Measurements from ENCODE around the gene AKNA. TPM values are rescaled to one million over a fixed set of nuclear protein-coding genes. Genes with fewer than 3 reads are reported as not detected.

Gene AKNA
- polyA plus RNA-seq, 1 donor from 2014 or later: 1.2 TPM

GRCh38 chr9:114430457-114430856 is 42.7 kb upstream of the AKNA start:
- no peak overlapping the region for H3K27ac ChIP-seq (ENCODE audit: low read length)
- no peak overlapping the region for H3K4me3 ChIP-seq (ENCODE audit: low read length)
- H3K9ac ChIP-seq (ENCODE audit: low read length): no peak overlapping the region
- no peak overlapping the region for H3K4me2 ChIP-seq (ENCODE audit: low read length)
- H3K9me2 ChIP-seq (ENCODE audit: insufficient read depth, low read length): no peaks in the 10 kb centered on the region
- no peak overlapping the region for H2AFZ ChIP-seq (ENCODE audit: low read depth, low read length)
- TF ChIP-seq MXI1 (conservative IDR thresholded peaks at IDR 0.05; ENCODE audit: poor library complexity, severe bottlenecking): no peak
- TF ChIP-seq POLR2AphosphoS5 (IDR thresholded peaks at IDR 0.05): no peak
- TF ChIP-seq EZH2 (IDR thresholded peaks at IDR 0.05; ENCODE audit: borderline replicate concordance, insufficient read depth, low read length, poor library complexity, severe bottlenecking): no peak
- no peak for TF ChIP-seq TAF1 (IDR thresholded peaks at IDR 0.05; ENCODE audit: low read depth)
- TF ChIP-seq EP300 (conservative IDR thresholded peaks at IDR 0.05; ENCODE audit: poor library complexity, severe bottlenecking): no peak
- no peak for TF ChIP-seq SMC3 (conservative IDR thresholded peaks at IDR 0.05; ENCODE audit: poor library complexity)
- TF ChIP-seq REST (IDR thresholded peaks at IDR 0.05; ENCODE audit: borderline replicate concordance): no peak
- no peak for TF ChIP-seq CTCF (IDR thresholded peaks at IDR 0.05; ENCODE audit: poor library complexity, severe bottlenecking)
- TF ChIP-seq RAD21 (conservative IDR thresholded peaks at IDR 0.05): no peak
- no peaks in the 10 kb centered on the region for H3K79me2 ChIP-seq (replicated peaks; ENCODE audit: insufficient read depth, low read length)
- no peaks in the 10 kb centered on the region for H3K27me3 ChIP-seq (ENCODE audit: insufficient read depth, low read depth, low read length)
- no peaks in the 10 kb centered on the region for H4K20me1 ChIP-seq (ENCODE audit: insufficient read depth)
- H3K9me3 ChIP-seq (ENCODE audit: low read length): no peaks in the 10 kb centered on the region
- H3K36me3 ChIP-seq (ENCODE audit: insufficient read depth, low read length): no peaks in the 10 kb centered on the region
- H3F3A ChIP-seq (ENCODE audit: insufficient read depth, low read length, poor library complexity, severe bottlenecking): no peaks in the 10 kb centered on the region

GRCh38 chr9:114429488-114429887 is 41.7 kb upstream of the AKNA start:
- Histone ChIP-seq H3F3A (ENCODE audit: insufficient read depth, low read length, poor library complexity, severe bottlenecking) (no peaks in the 10 kb centered on the region), H4K20me1 (ENCODE audit: insufficient read depth) (no peaks in the 10 kb centered on the region)

More at GRCh38 chr9:114429488-114429887, 41.7 kb upstream of the AKNA start:
- H3K27me3 ChIP-seq (ENCODE audit: insufficient read depth, low read depth, low read length): no peaks in the 10 kb centered on the region
- no peaks in the 10 kb centered on the region for H3K79me2 ChIP-seq (replicated peaks; ENCODE audit: insufficient read depth, low read length)
- no peaks in the 10 kb centered on the region for H3K9me3 ChIP-seq (ENCODE audit: low read length)
- H3K27ac ChIP-seq (ENCODE audit: low read length): no peak overlapping the region
- no peaks in the 10 kb centered on the region for H3K36me3 ChIP-seq (ENCODE audit: insufficient read depth, low read length)
- H3K9me2 ChIP-seq (ENCODE audit: insufficient read depth, low read length): no peaks in the 10 kb centered on the region
- no peak overlapping the region for H3K4me3 ChIP-seq (ENCODE audit: low read length)
- H3K9ac ChIP-seq (ENCODE audit: low read length): no peak overlapping the region
- TF ChIP-seq POLR2AphosphoS5 (IDR thresholded peaks at IDR 0.05) (no peak), TAF1 (IDR thresholded peaks at IDR 0.05; ENCODE audit: low read depth) (no peak), EZH2 (IDR thresholded peaks at IDR 0.05; ENCODE audit: borderline replicate concordance, insufficient read depth, low read length, poor library complexity, severe bottlenecking) (no peak), REST (IDR thresholded peaks at IDR 0.05; ENCODE audit: borderline replicate concordance) (no peak), CTCF (IDR thresholded peaks at IDR 0.05; ENCODE audit: poor library complexity, severe bottlenecking) (no peak), MXI1 (conservative IDR thresholded peaks at IDR 0.05; ENCODE audit: poor library complexity, severe bottlenecking) (no peak), EP300 (conservative IDR thresholded peaks at IDR 0.05; ENCODE audit: poor library complexity, severe bottlenecking) (no peak), SMC3 (conservative IDR thresholded peaks at IDR 0.05; ENCODE audit: poor library complexity) (no peak)
- no peak overlapping the region for H2AFZ ChIP-seq (ENCODE audit: low read depth, low read length)
- no peak overlapping the region for H3K4me2 ChIP-seq (ENCODE audit: low read length)
